Measurements from ENCODE around the gene CLEC4G. TPM values are rescaled to one million over a fixed set of nuclear protein-coding genes. Genes with fewer than 3 reads are reported as not detected.
"Not testable (repeated sequence)": the region's sequence is repeated elsewhere in the genome, so short reads cannot be mapped to it uniquely, and the experiment has no call there.

CLEC4G gene
- polyA plus RNA-seq, 1 donor (not counting 4 experiments of a cell fraction or from before 2014, with no cell fraction given), result not detected

DNA sequence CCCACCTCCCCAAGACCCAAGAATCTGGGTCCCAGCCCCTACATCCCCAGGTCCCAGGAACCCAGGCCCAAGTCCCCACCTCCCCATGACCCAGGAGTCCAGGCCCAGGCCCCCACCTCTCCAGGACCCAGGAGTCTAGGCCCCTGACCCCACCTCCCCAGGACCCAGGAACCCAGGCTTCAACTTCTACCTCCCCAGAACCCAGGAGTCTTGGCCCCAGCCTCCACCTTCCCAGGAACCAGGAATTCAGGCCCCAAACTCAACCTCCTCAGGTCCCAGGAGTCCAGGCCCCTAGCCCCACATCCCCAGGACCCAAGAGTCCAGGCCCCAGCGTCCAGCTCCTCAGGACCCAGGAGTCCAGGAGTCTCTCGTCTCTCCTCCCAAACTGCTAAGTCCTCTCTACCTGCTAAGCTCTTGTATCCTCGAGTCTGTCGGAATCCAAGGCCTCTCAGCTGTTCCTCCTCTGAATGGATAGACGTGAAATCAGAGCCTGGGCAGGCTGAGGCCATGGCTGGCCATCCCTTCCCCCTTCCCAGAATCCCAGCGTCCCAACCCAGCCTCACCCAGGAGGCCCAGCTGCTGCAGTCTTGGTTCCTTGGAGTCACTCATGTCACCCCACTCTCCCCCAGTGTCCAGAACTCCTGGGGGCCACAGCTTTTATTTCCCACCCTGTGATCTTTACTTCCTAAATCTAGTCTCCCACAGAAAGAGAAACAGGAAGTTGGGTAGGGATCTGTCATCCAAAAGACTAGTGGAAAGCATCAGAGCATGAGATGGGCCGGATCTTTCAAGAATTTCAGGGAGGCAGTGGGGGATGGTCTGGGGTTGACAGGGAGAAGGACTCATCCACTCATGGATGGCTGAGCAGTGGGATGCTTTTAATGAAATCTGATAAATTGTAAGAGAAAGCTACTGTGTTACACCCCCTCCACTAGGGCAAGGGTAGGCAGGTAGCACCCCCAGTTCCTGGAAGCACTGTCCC is 15.3 kb upstream of the CLEC4G start, which contains the start of gene CD209:
Gene CD209, minus strand, starts transcription at position 632 of the 982 bp plus-strand sequence. Its CDS starts 23 bp downstream, at position 609.
- no peaks in the 10 kb centered on the region for H3K4me1 ChIP-seq (ENCODE audit: control insufficient read depth, extremely low read depth, insufficient read depth, low read length)
- H3K9me3 ChIP-seq (ENCODE audit: control insufficient read depth, low read depth, low read length), result no peaks in the 10 kb centered on the region
- no peaks in the 10 kb centered on the region for H3K79me2 ChIP-seq (ENCODE audit: control insufficient read depth, insufficient read depth, low read length)
- dilution Hi-C loops (cut with MboI; ENCODE audit: extremely low pct_ligation_motif_present, low sequenced_read_pairs), result no loop called here
- TF ChIP-seq EZH2 (IDR thresholded peaks at IDR 0.05; ENCODE audit: low read length), result no peak
- TF ChIP-seq CTCF (optimal IDR thresholded peaks at IDR 0.05 in 1 of 3, IDR thresholded peaks at IDR 0.05 in 1 of 3, conservative IDR thresholded peaks at IDR 0.05 in 1 of 3; ENCODE audit: extremely low read depth in 1 of 3, insufficient read depth in 2 of 3, low read length in 3 of 3), result no peak
- no peak within 1 kb of the TSS for H3K9ac ChIP-seq (ENCODE audit: control insufficient read depth, extremely low read depth, insufficient read depth, low read length)
- no peak within 1 kb of the TSS for H2AFZ ChIP-seq (ENCODE audit: control insufficient read depth, low read length)
- H4K20me1 ChIP-seq (ENCODE audit: control insufficient read depth, extremely low read depth, insufficient read depth, low read length), result no peaks in the 10 kb centered on the region
- no peaks in the 10 kb centered on the region for H3K9me1 ChIP-seq (ENCODE audit: control insufficient read depth, extremely low read depth, insufficient read depth, low read length)
- H3K4me2 ChIP-seq (ENCODE audit: control insufficient read depth, extremely low read depth, insufficient read depth, low read depth, low read length), result no peak within 1 kb of the TSS
- no peak within 1 kb of the TSS for H3K27ac ChIP-seq (ENCODE audit: control insufficient read depth, insufficient read depth, low read length)
- DNase-seq (ENCODE audit: low read depth, low spot score) (no peak), FAIRE-seq (no peak)
- H3K4me3 ChIP-seq (ENCODE audit: control insufficient read depth in 2 of 3, extremely low read depth in 1 of 3, insufficient read depth in 2 of 3, low read depth in 1 of 3, low read length in 3 of 3), result no peak within 1 kb of the TSS
- no peaks in the 10 kb centered on the region for H3K36me3 ChIP-seq (ENCODE audit: control insufficient read depth in 2 of 2, extremely low read depth in 1 of 2, insufficient read depth in 2 of 2, low read length in 2 of 2)
- H3K27me3 ChIP-seq (ENCODE audit: control insufficient read depth, extremely low read depth, insufficient read depth, low read length), result no peaks in the 10 kb centered on the region

- H3K4me1 ChIP-seq (ENCODE audit: control insufficient read depth, extremely low read depth, insufficient read depth, low read length); H3K79me2 ChIP-seq (ENCODE audit: control insufficient read depth, insufficient read depth, low read length); H3K9ac ChIP-seq (ENCODE audit: control insufficient read depth, extremely low read depth, insufficient read depth, low read length); H3K4me3 ChIP-seq (ENCODE audit: control insufficient read depth in 2 of 3, extremely low read depth in 1 of 3, insufficient read depth in 2 of 3, low read depth in 1 of 3, low read length in 3 of 3); FAIRE-seq; H3K36me3 ChIP-seq (ENCODE audit: control insufficient read depth in 2 of 2, extremely low read depth in 1 of 2, insufficient read depth in 2 of 2, low read length in 2 of 2); H3K27me3 ChIP-seq (ENCODE audit: control insufficient read depth, extremely low read depth, insufficient read depth, low read length); H3K9me1 ChIP-seq (ENCODE audit: control insufficient read depth, extremely low read depth, insufficient read depth, low read length); dilution Hi-C loops (cut with MboI; ENCODE audit: extremely low pct_ligation_motif_present, low sequenced_read_pairs); H4K20me1 ChIP-seq (ENCODE audit: control insufficient read depth, extremely low read depth, insufficient read depth, low read length); H3K9me3 ChIP-seq (ENCODE audit: control insufficient read depth, low read depth, low read length); H3K4me2 ChIP-seq (ENCODE audit: control insufficient read depth, extremely low read depth, insufficient read depth, low read depth, low read length); H2AFZ ChIP-seq (ENCODE audit: control insufficient read depth, low read length); DNase-seq (ENCODE audit: low read depth, low spot score); H3K27ac ChIP-seq (ENCODE audit: control insufficient read depth, insufficient read depth, low read length): not testable (repeated sequence)
These were observed 14.4 kb upstream of the CLEC4G start for GRCh38 chr19:7746306-7746705.

Measured in keratinocyte (primary cell).